ENCODE data around the gene NHSL1. TPM values are rescaled to one million over a fixed set of nuclear protein-coding genes. Genes with fewer than 3 reads are reported as not detected.

The NHSL1 gene
- total RNA-seq, 2 experiments from 2014 or later, result 2.7 to 10.6 TPM

- Histone ChIP-seq H3K4me3 (ENCODE audit: low read depth, low read length, poor library complexity, severe bottlenecking) (no peak overlapping the region), H3K4me1 (ENCODE audit: insufficient read depth, low read length, poor library complexity, severe bottlenecking) (no peaks in the 10 kb centered on the region), H3K9me3 (ENCODE audit: low read length) (no peaks in the 10 kb centered on the region), H3K9me2 (ENCODE audit: insufficient read depth, low read length) (no peaks in the 10 kb centered on the region), H3K36me3 (ENCODE audit: insufficient read depth, low read length) (no peaks in the 10 kb centered on the region), H2AFZ (ENCODE audit: low read length) (no peak overlapping the region), H3K27ac (ENCODE audit: low read depth, low read length, poor library complexity, severe bottlenecking) (no peak overlapping the region), H3K79me2 (ENCODE audit: insufficient read depth, low read depth, low read length) (no peaks in the 10 kb centered on the region), H4K20me1 (ENCODE audit: insufficient read depth, low read length) (no peaks in the 10 kb centered on the region), H3K4me2 (ENCODE audit: low read length) (no peak overlapping the region)
- no TSS peak for BruUV-seq (replicated peaks)
- ChIA-PET CTCF (ENCODE audit: unreplicated experiment) (no interaction called here), POLR2A (interaction anchor here (1.0 to 1.4 kb wide), 3 partner anchors 10 to 19 kb away, joined by 4 to 6 read pairs (median 4); partner anchors contain the start of gene NHSL1)
- TF ChIP-seq EZH2phosphoT487 (IDR thresholded peaks at IDR 0.05; ENCODE audit: borderline replicate concordance, low read depth, low read length), result no peak
- TF ChIP-seq, protein P1, sequence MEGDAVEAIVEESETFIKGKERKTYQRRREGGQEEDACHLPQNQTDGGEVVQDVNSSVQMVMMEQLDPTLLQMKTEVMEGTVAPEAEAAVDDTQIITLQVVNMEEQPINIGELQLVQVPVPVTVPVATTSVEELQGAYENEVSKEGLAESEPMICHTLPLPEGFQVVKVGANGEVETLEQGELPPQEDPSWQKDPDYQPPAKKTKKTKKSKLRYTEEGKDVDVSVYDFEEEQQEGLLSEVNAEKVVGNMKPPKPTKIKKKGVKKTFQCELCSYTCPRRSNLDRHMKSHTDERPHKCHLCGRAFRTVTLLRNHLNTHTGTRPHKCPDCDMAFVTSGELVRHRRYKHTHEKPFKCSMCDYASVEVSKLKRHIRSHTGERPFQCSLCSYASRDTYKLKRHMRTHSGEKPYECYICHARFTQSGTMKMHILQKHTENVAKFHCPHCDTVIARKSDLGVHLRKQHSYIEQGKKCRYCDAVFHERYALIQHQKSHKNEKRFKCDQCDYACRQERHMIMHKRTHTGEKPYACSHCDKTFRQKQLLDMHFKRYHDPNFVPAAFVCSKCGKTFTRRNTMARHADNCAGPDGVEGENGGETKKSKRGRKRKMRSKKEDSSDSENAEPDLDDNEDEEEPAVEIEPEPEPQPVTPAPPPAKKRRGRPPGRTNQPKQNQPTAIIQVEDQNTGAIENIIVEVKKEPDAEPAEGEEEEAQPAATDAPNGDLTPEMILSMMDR (conservative IDR thresholded peaks at IDR 0.05; ENCODE audit: low read length), result no peak
- intact Hi-C loops (cut with micrococcal nuclease; ENCODE audit: unreplicated experiment), result no loop called here
- no peak for DNase-seq (ENCODE audit: low spot score)
These were observed 18.9 kb downstream of the NHSL1 start for GRCh38 chr6:138480279-138480949.

GRCh38 chr6:138477913-138478539, 21.3 kb downstream of the NHSL1 start:
- intact Hi-C loops (cut with micrococcal nuclease; ENCODE audit: unreplicated experiment), result no loop called here
- BruUV-seq (replicated peaks), result no TSS peak
- no peak for DNase-seq (ENCODE audit: low spot score)
- no peak overlapping the region for H3K4me2 ChIP-seq (ENCODE audit: low read length)
- no peak overlapping the region for H3K27ac ChIP-seq (ENCODE audit: low read depth, low read length, poor library complexity, severe bottlenecking)
- no peaks in the 10 kb centered on the region for H3K4me1 ChIP-seq (ENCODE audit: insufficient read depth, low read length, poor library complexity, severe bottlenecking)
- no peaks in the 10 kb centered on the region for H3K9me2 ChIP-seq (ENCODE audit: insufficient read depth, low read length)
- H2AFZ ChIP-seq (ENCODE audit: low read length), result no peak overlapping the region
- TF ChIP-seq, protein P1 (conservative IDR thresholded peaks at IDR 0.05; ENCODE audit: low read length), result no peak
- no peak for TF ChIP-seq EZH2phosphoT487 (IDR thresholded peaks at IDR 0.05; ENCODE audit: borderline replicate concordance, low read depth, low read length)
- no peaks in the 10 kb centered on the region for H4K20me1 ChIP-seq (ENCODE audit: insufficient read depth, low read length)
- no peaks in the 10 kb centered on the region for H3K79me2 ChIP-seq (ENCODE audit: insufficient read depth, low read depth, low read length)
- ChIA-PET CTCF (ENCODE audit: unreplicated experiment) (no interaction called here), POLR2A (interaction anchor here (0.5 to 1.8 kb wide), 3 partner anchors 10 to 38 kb away, joined by 3 to 5 read pairs (median 4); no protein-coding TSS in a partner anchor)
- no peaks in the 10 kb centered on the region for H3K36me3 ChIP-seq (ENCODE audit: insufficient read depth, low read length)
- H3K4me3 ChIP-seq (ENCODE audit: low read depth, low read length, poor library complexity, severe bottlenecking), result no peak overlapping the region
- H3K9me3 ChIP-seq (ENCODE audit: low read length), result no peaks in the 10 kb centered on the region

DNA sequence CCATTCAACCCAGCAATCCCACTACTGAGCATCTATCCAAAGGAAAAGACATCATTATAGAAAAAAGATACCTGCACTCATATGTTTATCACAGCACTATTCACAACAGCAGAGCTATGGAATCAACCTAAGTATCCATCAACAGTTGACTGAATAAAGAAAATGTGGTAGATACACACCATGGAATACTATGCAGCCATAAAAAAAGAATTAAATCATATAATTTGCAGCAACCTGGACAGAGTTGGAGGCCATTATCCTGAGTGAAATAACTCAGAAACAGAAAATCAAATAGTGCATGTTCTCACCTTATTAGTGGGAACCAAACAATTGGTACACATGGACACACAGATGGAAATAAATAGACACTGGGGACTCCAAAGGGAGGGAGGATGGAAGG, 23.2 kb downstream of the NHSL1 start:
- Histone ChIP-seq H3K79me2 (ENCODE audit: insufficient read depth, low read depth, low read length) (no peaks in the 10 kb centered on the region), H3K4me2 (ENCODE audit: low read length) (no peak overlapping the region), H3K27ac (ENCODE audit: low read depth, low read length, poor library complexity, severe bottlenecking) (no peak overlapping the region), H3K4me1 (ENCODE audit: insufficient read depth, low read length, poor library complexity, severe bottlenecking) (no peaks in the 10 kb centered on the region), H3K9me3 (ENCODE audit: low read length) (no peaks in the 10 kb centered on the region), H3K36me3 (ENCODE audit: insufficient read depth, low read length) (no peaks in the 10 kb centered on the region), H2AFZ (ENCODE audit: low read length) (no peak overlapping the region), H4K20me1 (ENCODE audit: insufficient read depth, low read length) (no peaks in the 10 kb centered on the region), H3K9me2 (ENCODE audit: insufficient read depth, low read length) (no peaks in the 10 kb centered on the region), H3K4me3 (ENCODE audit: low read depth, low read length, poor library complexity, severe bottlenecking) (no peak overlapping the region)
- no TSS peak for BruUV-seq (replicated peaks)
- CTCF ChIA-PET (ENCODE audit: unreplicated experiment), result no interaction called here
- POLR2A ChIA-PET, result interaction anchor here (1.5 kb wide), 1 partner anchor 30 kb away, joined by 4 read pairs; no protein-coding TSS in a partner anchor
- no peak for DNase-seq (ENCODE audit: low spot score)
- no peak for TF ChIP-seq EZH2phosphoT487 (IDR thresholded peaks at IDR 0.05; ENCODE audit: borderline replicate concordance, low read depth, low read length)
- TF ChIP-seq, protein P1 (conservative IDR thresholded peaks at IDR 0.05; ENCODE audit: low read length), result no peak
- intact Hi-C loops (cut with micrococcal nuclease; ENCODE audit: unreplicated experiment), result no loop called here
